Calu3 (cell line): Measurements from ENCODE around the gene GPR157. TPM values are rescaled to one million over a fixed set of nuclear protein-coding genes. Genes with fewer than 3 reads are reported as not detected.

Source experiments
- BruUV-seq: library from RNA; stranded (reverse); fragments of 400-500 nt; replicated peaks from 2 replicates; lab custom pipeline; 2021; lab: Mats Ljungman, UMichigan
- CTCF ChIA-PET: fragments of 300-600 bp; sonication (Branson Sonifier 250); formaldehyde crosslinking; loops from one replicate; lab custom pipeline; 2022; ENCODE audit warnings: antibody characterized with exemption; lab: Charles Lee
- DNase-seq: peaks from one replicate; pipeline ENCODE4 v3.0.0; 2022
- H3K27ac Mint-ChIP-seq: one replicate; pipeline ENCODE4 v1.8.0; 2022; ENCODE audit warnings: mixed read lengths; ENCODE audit not compliant: unreplicated experiment
- H3K27me3 Mint-ChIP-seq: one replicate; pipeline ENCODE4 v1.8.0; 2022; ENCODE audit warnings: mixed read lengths; ENCODE audit not compliant: unreplicated experiment
- H3K36me3 Mint-ChIP-seq: one replicate; pipeline ENCODE4 v1.8.0; 2022; ENCODE audit warnings: mild to moderate bottlenecking, moderate library complexity, mixed read lengths; ENCODE audit not compliant: insufficient read depth, unreplicated experiment
- H3K4me1 Mint-ChIP-seq: one replicate; pipeline ENCODE4 v1.8.0; 2022; ENCODE audit warnings: mild to moderate bottlenecking, low read depth, mixed read lengths; ENCODE audit not compliant: unreplicated experiment
- H3K4me3 Mint-ChIP-seq: one replicate; pipeline ENCODE4 v1.8.0; 2022; ENCODE audit warnings: mild to moderate bottlenecking, low read depth, moderate library complexity, mixed read lengths; ENCODE audit not compliant: unreplicated experiment
- H3K9me3 Mint-ChIP-seq: one replicate; pipeline ENCODE4 v1.8.0; 2022; ENCODE audit warnings: low read depth, mixed read lengths; ENCODE audit not compliant: unreplicated experiment
- intact Hi-C: fragments of 100-400 bp; cut with micrococcal nuclease; formaldehyde crosslinking; loops from one replicate; pipeline ENCODE4 v1.10.0; 2022; ENCODE audit not compliant: unreplicated experiment
- total RNA-seq: library from RNA; stranded (reverse); gene quantifications from 2 replicates; pipeline ENCODE4 v1.2.3, GENCODE V29; 2022
- TF ChIP-seq, protein P1 (sequence below): fragments of 200-600 bp; IDR thresholded peaks from one replicate; pipeline ENCODE4 v1.8.0; 2022; ENCODE audit warnings: antibody characterized with exemption; ENCODE audit not compliant: unreplicated experiment

GPR157 gene
- total RNA-seq, 1 experiment from 2014 or later, result 5.4 TPM

DNA sequence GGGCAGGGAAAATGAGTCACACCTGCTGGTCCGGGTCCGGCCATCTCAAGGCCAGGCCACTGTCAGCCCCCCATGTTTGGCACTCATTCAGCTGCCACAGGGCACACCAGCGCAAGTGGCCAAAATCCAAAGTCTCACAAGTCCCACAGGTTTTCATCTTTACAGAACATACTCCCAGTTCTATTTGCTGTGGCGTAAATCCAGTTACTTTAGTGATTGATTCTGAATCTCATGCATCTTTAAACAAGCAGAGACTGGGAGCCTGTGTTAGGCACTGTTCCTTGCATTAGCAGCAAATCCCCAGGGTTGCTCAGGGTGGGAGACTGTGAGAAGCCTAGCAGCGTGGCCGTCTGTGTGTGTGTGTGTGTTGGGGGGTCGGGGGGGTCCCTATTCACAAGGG lies 58.4 kb downstream of the GPR157 start:
- H3K4me3 Mint-ChIP-seq, result no peak overlapping the region
- no peaks in the 10 kb centered on the region for H3K27me3 Mint-ChIP-seq
- CTCF ChIA-PET, result interaction anchor here (0.7 kb wide), 2 partner anchors 132 to 771 kb away, joined by 3 read pairs; no protein-coding TSS in a partner anchor
- BruUV-seq, result no TSS peak
- TF ChIP-seq, protein P1, sequence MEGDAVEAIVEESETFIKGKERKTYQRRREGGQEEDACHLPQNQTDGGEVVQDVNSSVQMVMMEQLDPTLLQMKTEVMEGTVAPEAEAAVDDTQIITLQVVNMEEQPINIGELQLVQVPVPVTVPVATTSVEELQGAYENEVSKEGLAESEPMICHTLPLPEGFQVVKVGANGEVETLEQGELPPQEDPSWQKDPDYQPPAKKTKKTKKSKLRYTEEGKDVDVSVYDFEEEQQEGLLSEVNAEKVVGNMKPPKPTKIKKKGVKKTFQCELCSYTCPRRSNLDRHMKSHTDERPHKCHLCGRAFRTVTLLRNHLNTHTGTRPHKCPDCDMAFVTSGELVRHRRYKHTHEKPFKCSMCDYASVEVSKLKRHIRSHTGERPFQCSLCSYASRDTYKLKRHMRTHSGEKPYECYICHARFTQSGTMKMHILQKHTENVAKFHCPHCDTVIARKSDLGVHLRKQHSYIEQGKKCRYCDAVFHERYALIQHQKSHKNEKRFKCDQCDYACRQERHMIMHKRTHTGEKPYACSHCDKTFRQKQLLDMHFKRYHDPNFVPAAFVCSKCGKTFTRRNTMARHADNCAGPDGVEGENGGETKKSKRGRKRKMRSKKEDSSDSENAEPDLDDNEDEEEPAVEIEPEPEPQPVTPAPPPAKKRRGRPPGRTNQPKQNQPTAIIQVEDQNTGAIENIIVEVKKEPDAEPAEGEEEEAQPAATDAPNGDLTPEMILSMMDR, result no peak
- no peaks in the 10 kb centered on the region for H3K4me1 Mint-ChIP-seq
- DNase-seq, result no peak
- no peaks in the 10 kb centered on the region for H3K9me3 Mint-ChIP-seq
- intact Hi-C loops, result no loop called here
- no peaks in the 10 kb centered on the region for H3K36me3 Mint-ChIP-seq
- no peak overlapping the region for H3K27ac Mint-ChIP-seq

- Mint-ChIP-seq H3K27me3 (no peaks in the 10 kb centered on the region), H3K27ac (no peak within 1 kb of the TSS), H3K36me3 (no peaks in the 10 kb centered on the region), H3K9me3 (no peaks in the 10 kb centered on the region), H3K4me3 (no peak within 1 kb of the TSS), H3K4me1 (no peaks in the 10 kb centered on the region)
- CTCF ChIA-PET, result interaction anchor here (0.7 kb wide), 2 partner anchors 133 to 770 kb away, joined by 3 read pairs; no protein-coding TSS in a partner anchor
- intact Hi-C loops, result no loop called here
- TF ChIP-seq, protein P1, result no peak
- BruUV-seq, result no TSS peak
- DNase-seq, result no peak
Measured at GRCh38 chr1:9069326-9070100, 59.4 kb downstream of the GPR157 start, which contains the start of gene SLC2A5. Gene SLC2A5, minus strand, starts transcription at chr1:9069635. Its CDS starts 99 bp downstream, at chr1:9069536.

DNA sequence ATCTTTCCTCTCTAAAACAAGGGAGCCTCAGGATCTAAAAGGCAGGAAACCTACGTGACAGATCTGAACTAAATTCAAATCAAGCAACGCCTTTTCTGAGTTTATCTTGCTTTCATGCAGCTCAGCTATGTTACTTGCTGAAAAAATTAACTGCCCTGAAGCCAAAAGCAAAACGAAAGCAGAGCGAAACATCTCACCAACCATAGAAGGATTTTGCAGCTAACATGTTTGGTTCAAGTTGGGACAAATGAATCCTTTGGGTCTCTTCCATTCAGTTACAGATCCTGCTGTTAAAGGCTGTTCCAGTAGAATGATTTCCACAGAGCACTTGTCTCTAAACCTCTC lies 59.9 kb downstream of the GPR157 start:
- Mint-ChIP-seq H3K27ac (no peak overlapping the region), H3K9me3 (no peaks in the 10 kb centered on the region)

DNA sequence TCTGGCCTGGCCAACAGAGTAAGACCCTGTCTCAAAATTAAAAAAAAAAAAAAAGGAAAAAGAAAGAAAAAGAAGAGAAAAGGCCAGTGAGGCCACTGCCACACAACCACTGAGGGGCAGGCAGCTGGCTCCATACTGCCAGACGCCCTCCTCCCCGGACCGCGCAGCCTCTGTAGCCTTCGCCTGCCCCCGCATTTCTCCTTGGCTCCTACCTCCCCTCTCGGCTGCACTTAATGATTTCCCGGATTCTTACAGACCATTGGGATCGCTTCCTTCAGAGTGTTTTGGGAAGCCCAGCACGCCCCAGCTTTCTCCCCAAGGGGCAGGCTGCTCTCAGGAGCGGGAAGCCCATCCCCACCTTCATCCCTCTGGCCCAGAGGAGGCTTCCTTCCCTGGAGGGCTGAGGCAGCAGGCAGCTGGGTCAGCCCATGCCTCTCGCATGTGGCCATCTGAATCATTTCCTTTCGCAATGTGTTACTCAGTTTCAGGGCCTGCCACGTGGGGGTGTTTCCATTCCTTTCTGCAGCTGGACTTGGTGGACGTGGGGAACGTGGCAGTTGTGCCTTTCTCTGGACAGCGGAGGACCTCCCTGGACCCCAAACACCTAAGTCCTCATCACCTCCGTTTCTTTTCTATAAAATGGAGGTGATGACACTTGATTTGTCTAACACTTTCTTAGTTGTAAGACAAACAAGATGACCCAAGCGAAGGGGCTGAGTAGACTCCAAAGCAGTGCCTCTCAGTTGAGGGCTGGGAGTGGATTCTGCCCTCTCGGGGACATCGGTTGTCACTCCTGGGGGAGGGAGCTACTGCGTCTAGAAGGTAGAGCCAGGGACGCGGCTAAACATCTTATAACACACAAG lies 61.7 kb downstream of the GPR157 start:
- no peaks in the 10 kb centered on the region for H3K27me3 Mint-ChIP-seq
- no peak for DNase-seq
- intact Hi-C loops, result no loop called here
- H3K4me3 Mint-ChIP-seq, result no peak overlapping the region
- BruUV-seq, result no TSS peak
- no peak overlapping the region for H3K27ac Mint-ChIP-seq
- no peaks in the 10 kb centered on the region for H3K9me3 Mint-ChIP-seq
- H3K36me3 Mint-ChIP-seq, result no peaks in the 10 kb centered on the region
- CTCF ChIA-PET, result no interaction called here
- no peaks in the 10 kb centered on the region for H3K4me1 Mint-ChIP-seq
- TF ChIP-seq, protein P1, result no peak

More for the DNA sequence above, 59.9 kb downstream of the GPR157 start:
- CTCF ChIA-PET, result no interaction called here
- H3K4me3 Mint-ChIP-seq, result no peak overlapping the region
- TF ChIP-seq, protein P1, result no peak
- no peaks in the 10 kb centered on the region for H3K27me3 Mint-ChIP-seq
- no TSS peak for BruUV-seq
- intact Hi-C loops, result no loop called here
- DNase-seq, result no peak
- no peaks in the 10 kb centered on the region for H3K4me1 Mint-ChIP-seq
- H3K36me3 Mint-ChIP-seq, result no peaks in the 10 kb centered on the region
